GM20000 (cell line): ENCODE measurements around the gene BDKRB1.

ENCODE experiments used
- DNase-seq: peaks from one replicate; pipeline ENCODE4 v3.0.0; 2012; ENCODE audit warnings: low spot score
- CTCF ChIP-seq: IDR thresholded peaks from 2 replicates; pipeline ENCODE4 v1.5.1; 2012; ENCODE audit warnings: mild to moderate bottlenecking, control low read depth; ENCODE audit errors: extremely low read depth, missing control alignments

BDKRB1 gene

DNA sequence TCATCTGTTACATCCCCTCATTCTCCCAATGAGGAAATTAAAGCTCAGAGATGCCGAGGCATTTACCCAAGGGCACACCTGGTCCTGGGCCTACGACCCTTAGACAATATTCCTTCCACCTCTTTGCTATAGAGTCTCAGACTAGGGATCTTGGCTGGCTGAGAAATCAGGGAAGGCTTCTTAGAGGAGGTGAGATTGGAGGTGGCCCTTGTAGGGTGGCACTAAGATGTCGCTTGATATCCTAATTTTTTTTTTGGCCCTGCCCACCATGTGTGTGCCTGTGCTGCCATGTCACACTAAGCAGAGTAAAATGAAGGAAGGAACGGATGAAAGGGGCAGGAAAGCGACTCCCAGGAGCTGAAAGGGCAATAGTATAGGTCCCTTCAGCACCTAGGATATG, 30.8 kb upstream of the BDKRB1 start:
- no peak for TF ChIP-seq CTCF
- DNase-seq, result no peak

DNA sequence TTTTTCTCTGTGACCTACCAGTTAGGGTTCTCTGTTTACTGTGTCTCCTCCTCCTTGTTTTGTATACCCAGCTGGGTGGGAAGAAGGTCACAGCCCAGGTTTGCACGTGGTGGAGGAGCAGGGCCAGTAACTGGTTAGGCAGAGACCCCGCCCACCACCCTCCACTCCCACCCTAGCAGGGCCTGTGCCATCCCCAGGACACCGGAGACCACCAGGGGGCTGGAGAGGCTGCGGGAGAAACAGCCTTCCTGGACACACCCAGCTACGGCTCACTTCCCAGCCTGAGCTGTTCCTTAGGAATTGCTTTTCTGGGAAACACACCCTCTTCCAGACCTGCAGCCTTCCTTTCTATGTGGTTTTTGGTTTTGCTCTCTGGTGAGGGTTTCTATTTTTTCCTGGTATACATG, 30.3 kb upstream of the BDKRB1 start:
- no peak for TF ChIP-seq CTCF
- no peak for DNase-seq

DNA sequence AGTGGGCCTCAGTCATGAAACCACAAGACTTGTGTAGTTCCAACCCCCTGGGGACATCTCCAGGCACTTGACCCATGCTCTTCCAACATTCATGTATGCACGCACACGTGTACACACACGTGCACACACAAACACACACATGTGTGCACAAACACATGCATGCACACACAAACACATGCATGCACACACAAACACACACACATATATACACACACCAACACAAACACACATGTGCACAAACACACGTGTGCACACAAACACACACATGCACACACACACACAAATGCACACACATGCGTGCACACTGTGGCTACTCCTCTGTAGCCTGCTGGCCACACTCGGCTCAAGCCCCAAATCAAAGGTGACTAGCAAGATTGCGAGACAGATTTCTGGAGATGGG, 28.6 kb upstream of the BDKRB1 start:
- TF ChIP-seq CTCF, result no peak
- DNase-seq, result no peak

- no peak for DNase-seq
- no peak for TF ChIP-seq CTCF
Measured at GRCh38 chr14:96229315-96229714, 26.7 kb upstream of the BDKRB1 start.

DNA sequence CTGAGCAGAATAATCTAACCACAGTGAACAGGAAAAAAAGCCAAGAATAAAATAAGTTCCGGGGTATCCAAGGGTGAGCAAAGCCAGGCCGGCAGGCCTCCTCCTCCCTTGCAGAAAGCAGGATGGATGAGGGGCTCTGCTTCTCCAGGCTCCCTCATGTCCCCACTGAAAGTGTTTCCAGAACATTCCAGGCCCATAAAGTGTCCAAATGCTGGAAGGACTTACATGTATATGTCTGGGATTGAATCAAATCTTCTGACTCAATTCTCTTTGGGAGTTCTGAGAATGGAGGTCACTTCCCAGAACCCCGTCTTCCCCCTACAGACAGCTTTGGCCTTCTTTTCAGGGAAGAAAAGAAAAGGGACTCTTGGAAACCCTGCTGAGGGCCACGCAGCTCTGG, 25.0 kb upstream of the BDKRB1 start:
- no peak for TF ChIP-seq CTCF
- DNase-seq, result no peak

DNA sequence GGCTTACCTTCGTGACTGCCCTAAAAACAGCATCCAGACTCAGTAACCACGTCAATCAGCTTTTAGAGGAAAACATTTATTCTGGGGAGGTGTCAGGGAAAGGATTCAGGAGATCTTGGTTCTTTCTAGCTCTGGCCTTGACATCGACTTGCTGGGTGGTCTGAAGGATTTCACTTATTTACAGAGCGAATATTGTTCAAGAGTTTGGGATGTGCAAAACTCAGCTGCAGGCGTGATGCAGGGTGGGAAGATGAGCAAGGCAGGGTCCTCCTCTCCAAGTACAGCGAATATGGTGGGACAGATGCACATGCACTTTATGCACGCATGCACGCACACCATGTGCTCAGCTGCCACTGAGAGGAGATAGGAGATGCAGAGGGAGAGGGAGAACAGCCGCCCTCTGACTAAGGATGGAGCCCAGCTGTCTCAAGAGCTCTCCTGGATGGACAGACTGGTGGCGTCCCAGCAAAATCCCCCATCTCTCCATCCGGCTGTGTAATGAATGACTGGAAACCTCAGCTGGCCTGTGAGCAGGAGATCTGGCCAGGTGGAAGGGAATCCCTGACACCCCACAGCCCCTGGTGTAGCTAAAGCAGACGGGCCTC, 24.4 kb upstream of the BDKRB1 start:
- DNase-seq, result no peak
- no peak for TF ChIP-seq CTCF

- TF ChIP-seq CTCF, result no peak
- DNase-seq, result no peak
Measured at GRCh38 chr14:96232506-96232905, 23.5 kb upstream of the BDKRB1 start.
